MM.1S (cell line): ENCODE data around the gene FRMD4B.
A peak's percentile ranks its signal among the peaks of the same experiment; 100 is the strongest.

Experiments used
- DNase-seq: peaks from one replicate; pipeline ENCODE4 v3.0.0-alpha.2; 2015
- H2AFZ ChIP-seq: fragments of 300-600 bp; sonication (generic); 2 replicates; pipeline ENCODE4 v1.6.0; 2016; ENCODE audit warnings: antibody characterized with exemption, low read length
- H3F3A ChIP-seq: fragments of 300-600 bp; sonication (generic); 2 replicates; pipeline ENCODE4 v1.6.1; 2016; ENCODE audit warnings: mild to moderate bottlenecking, antibody characterized with exemption, low read length, moderate library complexity, mixed read lengths; ENCODE audit not compliant: insufficient read depth
- H3K27ac ChIP-seq: fragments of 300-600 bp; sonication (generic); 2 replicates; pipeline ENCODE4 v1.5.1; 2016; ENCODE audit warnings: mild to moderate bottlenecking, low read length
- H3K27me3 ChIP-seq: fragments of 300-600 bp; sonication (generic); replicated peaks from 2 replicates; pipeline ENCODE4 v1.6.0; 2016; ENCODE audit warnings: low read length; ENCODE audit not compliant: insufficient read depth
- H3K36me3 ChIP-seq: fragments of 300-600 bp; sonication (generic); replicated peaks from 2 replicates; pipeline ENCODE4 v1.6.1; 2016; ENCODE audit warnings: mild to moderate bottlenecking, low read length, mixed read lengths; ENCODE audit not compliant: insufficient read depth
- H3K4me1 ChIP-seq: fragments of 300-600 bp; sonication (generic); 2 replicates; pipeline ENCODE4 v1.6.1; 2016; ENCODE audit warnings: low read length, mixed read lengths
- H3K4me2 ChIP-seq: fragments of 300-600 bp; sonication (generic); 2 replicates; pipeline ENCODE4 v1.6.0; 2016; ENCODE audit warnings: low read depth, low read length
- H3K4me3 ChIP-seq: fragments of 300-600 bp; sonication (generic); 2 replicates; pipeline ENCODE4 v1.5.1; 2016; ENCODE audit warnings: low read length, mixed read lengths
- H3K79me2 ChIP-seq: fragments of 300-600 bp; sonication (generic); 2 replicates; pipeline ENCODE4 v1.6.1; 2016; ENCODE audit warnings: mixed run types, low read length, mixed read lengths
- H3K9ac ChIP-seq: fragments of 300-600 bp; sonication (generic); 2 replicates; pipeline ENCODE4 v1.6.1; 2016; ENCODE audit warnings: low read length, mixed read lengths
- H3K9me2 ChIP-seq: fragments of 300-600 bp; sonication (generic); replicated peaks from 2 replicates; pipeline ENCODE4 v1.6.1; 2016; ENCODE audit warnings: mild to moderate bottlenecking, low read length, mixed read lengths; ENCODE audit not compliant: insufficient read depth
- H3K9me3 ChIP-seq: fragments of 300-600 bp; sonication (generic); replicated peaks from 2 replicates; pipeline ENCODE4 v1.6.1; 2016; ENCODE audit warnings: mild to moderate bottlenecking, low read length, mixed read lengths; ENCODE audit not compliant: insufficient read depth
- H4K20me1 ChIP-seq: fragments of 300-600 bp; sonication (generic); 2 replicates; pipeline ENCODE4 v1.6.1; 2016; ENCODE audit warnings: mild to moderate bottlenecking, low read length, moderate library complexity, mixed read lengths; ENCODE audit not compliant: insufficient read depth
- CTCF ChIP-seq: fragments of 300-600 bp; sonication (generic); IDR thresholded peaks from 2 replicates; pipeline ENCODE4 v1.5.1; 2016; ENCODE audit warnings: antibody characterized with exemption, low read length, mixed read lengths
- EZH2 ChIP-seq: fragments of 300-600 bp; sonication (generic); optimal IDR thresholded peaks from 2 replicates; pipeline ENCODE3; 2017; ENCODE audit warnings: low read depth, mild to moderate bottlenecking, antibody characterized with exemption, low read length, mixed read lengths
- EZH2phosphoT487 ChIP-seq: fragments of 300-600 bp; sonication (generic); IDR thresholded peaks from 2 replicates; pipeline ENCODE4 v1.6.1; 2018; ENCODE audit warnings: antibody characterized with exemption, low read length

Gene FRMD4B

DNA sequence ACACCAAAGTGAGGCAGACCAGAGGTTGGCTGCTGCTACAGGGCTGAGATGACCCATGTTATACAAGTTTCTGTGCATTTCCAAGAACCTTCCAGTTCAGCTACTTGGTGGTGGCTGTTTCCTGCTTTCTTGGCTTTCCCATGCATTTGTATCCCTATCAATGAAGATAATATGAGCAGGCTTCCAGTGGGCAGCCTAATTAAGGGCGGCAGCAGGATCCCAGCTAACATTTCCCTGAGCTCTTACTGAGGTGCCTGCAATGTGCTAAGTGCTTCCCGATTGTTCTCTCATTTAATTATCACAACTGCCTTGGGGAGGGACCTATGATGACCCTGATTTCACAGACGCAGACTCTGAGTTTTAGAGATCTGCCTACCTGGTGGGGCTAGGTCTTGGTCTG, 95.5 kb downstream of the FRMD4B start:
- H4K20me1 ChIP-seq: no peaks in the 10 kb centered on the region
- no peaks in the 10 kb centered on the region for H3K9me3 ChIP-seq
- H3F3A ChIP-seq: peaks cover 18% of the 10 kb centered on the region
- TF ChIP-seq CTCF (no peak), EZH2phosphoT487 (no peak), EZH2 (no peak)
- H3K9me2 ChIP-seq: no peaks in the 10 kb centered on the region
- no peak overlapping the region for H2AFZ ChIP-seq
- H3K4me2 ChIP-seq: no peak overlapping the region
- H3K4me3 ChIP-seq: no peak overlapping the region
- H3K9ac ChIP-seq: no peak overlapping the region
- H3K4me1 ChIP-seq: peaks cover 23% of the 10 kb centered on the region
- H3K27me3 ChIP-seq: peaks cover 15% of the 10 kb centered on the region; the same call in 1 of the 2 replicates
- no peak for DNase-seq
- no peaks in the 10 kb centered on the region for H3K36me3 ChIP-seq
- H3K79me2 ChIP-seq: no peaks in the 10 kb centered on the region
- no peak overlapping the region for H3K27ac ChIP-seq

DNA sequence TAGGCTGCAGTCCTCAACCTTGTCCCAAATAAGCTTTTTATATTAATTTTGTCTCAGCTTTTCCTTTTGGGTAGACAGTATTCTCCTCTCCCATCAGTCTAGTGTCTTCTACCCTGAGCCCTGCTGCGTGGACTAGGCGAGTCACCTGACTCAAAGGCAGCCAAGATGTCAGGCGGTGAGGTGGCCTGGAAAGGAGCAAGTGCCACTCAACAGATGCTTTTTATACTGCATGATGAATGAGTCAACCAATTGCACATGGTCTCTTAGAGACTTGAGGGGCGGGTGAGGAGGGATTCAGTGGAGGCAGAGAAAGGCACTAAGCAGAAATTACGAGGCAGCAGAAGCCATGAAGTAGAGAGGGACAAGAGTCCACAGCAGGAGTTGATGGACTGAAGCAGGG, 95.9 kb downstream of the FRMD4B start:
- Histone ChIP-seq H4K20me1 (no peaks in the 10 kb centered on the region), H3K4me1 (peaks cover 23% of the 10 kb centered on the region), H3K27ac (no peak overlapping the region), H3K4me3 (no peak overlapping the region), H3K9ac (no peak overlapping the region), H3F3A (peaks cover 18% of the 10 kb centered on the region), H2AFZ (no peak overlapping the region), H3K9me2 (no peaks in the 10 kb centered on the region), H3K79me2 (no peaks in the 10 kb centered on the region), H3K9me3 (no peaks in the 10 kb centered on the region), H3K4me2 (no peak overlapping the region), H3K27me3 (peaks cover 15% of the 10 kb centered on the region; the same call in 1 of the 2 replicates), H3K36me3 (no peaks in the 10 kb centered on the region)
- no peak for DNase-seq
- TF ChIP-seq CTCF (no peak), EZH2 (no peak), EZH2phosphoT487 (no peak)

DNA sequence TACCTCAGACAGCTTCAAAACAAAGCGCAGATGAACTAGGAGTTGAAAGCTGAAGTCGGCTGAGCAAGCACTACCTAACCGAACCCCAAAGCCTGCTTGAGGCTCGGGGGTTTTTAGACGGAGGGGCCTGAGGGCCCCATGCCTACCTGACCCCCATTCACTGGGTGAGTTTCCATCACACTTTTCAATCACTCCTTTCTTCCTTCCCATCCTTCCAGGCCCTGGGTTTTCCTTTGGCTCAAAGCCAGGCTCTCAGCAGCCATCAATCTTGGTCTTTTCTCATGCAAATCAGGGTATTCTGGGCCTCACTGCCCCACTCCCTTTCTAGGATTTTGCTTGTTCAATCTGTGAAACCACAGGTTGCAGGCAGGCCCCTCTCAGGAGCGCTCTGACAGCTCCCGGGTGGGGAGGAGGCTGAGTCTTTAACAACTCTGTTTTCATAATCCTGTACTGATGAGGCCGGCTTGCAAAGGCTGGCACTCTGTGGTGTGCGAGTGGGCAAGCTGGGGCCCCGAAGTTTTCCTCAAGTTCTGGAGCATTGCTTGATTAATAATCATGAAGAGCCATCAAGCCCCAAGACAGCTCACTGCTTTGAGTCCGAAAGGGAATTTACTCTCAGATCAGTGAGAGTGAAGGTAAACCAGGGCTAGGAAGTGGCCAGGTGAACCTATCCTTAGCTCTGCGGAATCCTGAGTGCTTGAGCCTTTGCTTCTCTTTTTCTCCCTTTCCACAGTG, 97.6 kb downstream of the FRMD4B start:
- Histone ChIP-seq H3K9me3 (no peaks in the 10 kb centered on the region), H3K27ac (peak overlapping the region; percentile 9; the same call in 1 of the 2 replicates), H3K4me3 (peak overlapping the region; percentile 33), H3K79me2 (no peaks in the 10 kb centered on the region), H3F3A (peaks cover 18% of the 10 kb centered on the region), H3K4me2 (peak overlapping the region; percentile 75), H3K36me3 (no peaks in the 10 kb centered on the region), H4K20me1 (no peaks in the 10 kb centered on the region), H3K9me2 (no peaks in the 10 kb centered on the region), H3K4me1 (peaks cover 23% of the 10 kb centered on the region), H3K9ac (0 out of 2 replicates have a peak overlapping the region, but pooled peaks have one; percentile 1), H3K27me3 (peaks cover 15% of the 10 kb centered on the region; the same call in 1 of the 2 replicates), H2AFZ (peak overlapping the region; percentile 33)
- DNase-seq: peak; percentile 81
- no peak for TF ChIP-seq EZH2
- no peak for TF ChIP-seq CTCF
- TF ChIP-seq EZH2phosphoT487: no peak
